ENCODE data around the gene SPOCK2. TPM values are rescaled to one million over a fixed set of nuclear protein-coding genes. Genes with fewer than 3 reads are reported as not detected.

SPOCK2 gene
- total RNA-seq, 1 donor from 2014 or later = 5.3 TPM

DNA sequence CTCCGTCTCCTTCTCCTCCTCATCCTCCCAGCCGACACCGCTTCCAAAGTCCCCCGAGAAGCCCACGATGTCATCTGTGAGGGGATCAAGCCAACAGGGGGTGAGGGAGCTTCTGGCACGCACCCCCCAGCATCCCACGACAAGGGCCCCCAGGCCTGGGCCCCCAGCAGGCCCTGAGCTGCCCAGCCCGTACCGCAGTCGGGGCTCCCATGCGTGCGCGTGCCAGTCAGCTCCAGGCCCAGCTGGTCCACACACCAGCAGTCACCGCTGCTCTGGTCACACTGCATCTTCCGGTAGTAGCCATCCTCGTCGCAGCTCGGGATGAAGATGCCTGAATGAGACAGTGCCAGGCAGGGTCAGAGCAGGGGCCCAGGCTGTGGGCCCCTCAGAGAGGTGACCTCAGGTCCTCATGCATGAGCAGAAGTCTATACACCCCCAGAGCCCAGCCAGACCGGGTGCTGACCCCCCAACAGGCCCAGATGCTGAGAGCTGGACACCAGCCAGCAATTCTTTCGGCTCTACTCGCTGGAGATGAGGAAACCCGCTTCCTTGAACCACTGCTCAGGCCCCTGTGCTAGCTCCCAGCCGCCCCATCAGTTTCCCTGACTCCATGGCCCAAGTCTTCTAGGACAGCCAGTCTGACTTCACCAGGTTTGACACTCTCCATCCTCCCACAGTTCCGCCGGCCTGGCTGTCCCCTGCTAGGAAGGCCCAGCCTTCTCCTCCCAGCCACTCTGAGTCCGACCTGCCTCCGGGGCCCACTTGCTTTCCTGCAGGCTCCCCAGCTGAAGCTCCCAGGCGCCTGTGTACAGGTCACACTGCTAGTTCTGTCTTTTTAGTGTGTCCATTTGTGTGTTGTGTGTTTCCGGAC, 25.3 kb downstream of the SPOCK2 start:
- ATAC-seq (no peak), DNase-seq (ENCODE audit: low spot score) (no peak)
- intact Hi-C loops (cut with DNase I) = no loop called here

DNA sequence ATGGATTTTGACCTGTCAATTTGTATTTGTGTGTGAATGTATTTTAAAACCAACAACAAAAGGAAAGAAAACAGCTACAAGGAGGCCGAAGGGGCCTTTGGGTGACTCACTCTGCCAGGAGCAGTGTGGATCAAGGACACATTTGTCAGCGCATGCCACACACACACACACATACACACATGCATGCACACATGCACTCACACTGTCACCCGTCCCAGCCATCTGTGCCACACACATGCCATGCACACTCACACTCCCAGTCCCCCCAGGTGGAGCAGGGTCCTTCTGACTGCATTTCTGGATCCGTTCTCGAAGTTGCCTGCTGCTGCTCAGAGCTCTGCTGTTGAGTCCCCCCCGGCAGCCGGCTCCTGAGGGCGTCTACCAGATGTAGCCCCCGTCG, 26.0 kb downstream of the SPOCK2 start:
- DNase-seq (ENCODE audit: low spot score) (no peak), ATAC-seq (no peak)
- intact Hi-C loops (cut with DNase I) = no loop called here

DNA sequence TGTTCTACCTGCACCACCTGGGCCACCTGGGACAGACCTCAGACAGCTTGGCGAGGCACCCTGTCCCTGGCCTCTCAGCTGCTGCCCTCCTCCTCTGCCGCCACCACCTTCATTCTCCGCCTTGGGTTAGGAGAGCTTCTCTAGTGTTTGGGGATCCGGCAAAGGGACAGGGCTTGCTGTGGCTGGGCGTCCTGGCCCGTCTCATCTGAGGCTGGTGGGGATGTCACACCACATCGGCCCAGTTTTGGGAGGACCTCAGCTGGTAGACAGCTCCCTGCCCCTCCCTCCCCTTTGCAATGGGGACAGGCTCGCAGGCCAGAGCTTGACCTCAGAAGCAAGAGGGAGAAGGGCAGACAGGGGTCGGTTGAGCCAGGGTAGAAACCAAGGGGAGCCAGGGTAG, 26.4 kb downstream of the SPOCK2 start:
- intact Hi-C loops (cut with DNase I) = no loop called here
- ATAC-seq (no peak), DNase-seq (ENCODE audit: low spot score) (no peak)

DNA sequence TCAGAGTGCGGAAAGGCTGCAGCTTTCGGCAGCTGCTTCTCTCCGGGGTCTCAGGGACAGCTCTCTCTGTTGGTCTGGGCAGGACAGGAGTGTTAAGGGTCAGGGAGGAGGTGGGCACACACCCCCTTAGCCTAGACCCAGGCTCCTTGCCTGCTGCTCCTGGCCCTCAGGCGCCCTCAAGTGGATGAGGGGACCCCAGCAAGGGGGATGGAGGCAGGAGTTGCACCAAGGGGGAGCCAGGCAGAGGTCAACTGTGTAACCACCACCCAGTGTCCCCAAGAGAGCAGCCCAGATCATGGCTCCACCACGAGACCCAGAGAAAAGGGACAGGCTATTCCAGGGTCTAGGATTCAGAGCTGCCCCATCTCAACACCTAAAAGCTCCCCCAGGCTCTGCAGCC, 26.9 kb downstream of the SPOCK2 start:
- DNase-seq (ENCODE audit: low spot score) (no peak), ATAC-seq (no peak)
- intact Hi-C loops (cut with DNase I) = no loop called here

DNA sequence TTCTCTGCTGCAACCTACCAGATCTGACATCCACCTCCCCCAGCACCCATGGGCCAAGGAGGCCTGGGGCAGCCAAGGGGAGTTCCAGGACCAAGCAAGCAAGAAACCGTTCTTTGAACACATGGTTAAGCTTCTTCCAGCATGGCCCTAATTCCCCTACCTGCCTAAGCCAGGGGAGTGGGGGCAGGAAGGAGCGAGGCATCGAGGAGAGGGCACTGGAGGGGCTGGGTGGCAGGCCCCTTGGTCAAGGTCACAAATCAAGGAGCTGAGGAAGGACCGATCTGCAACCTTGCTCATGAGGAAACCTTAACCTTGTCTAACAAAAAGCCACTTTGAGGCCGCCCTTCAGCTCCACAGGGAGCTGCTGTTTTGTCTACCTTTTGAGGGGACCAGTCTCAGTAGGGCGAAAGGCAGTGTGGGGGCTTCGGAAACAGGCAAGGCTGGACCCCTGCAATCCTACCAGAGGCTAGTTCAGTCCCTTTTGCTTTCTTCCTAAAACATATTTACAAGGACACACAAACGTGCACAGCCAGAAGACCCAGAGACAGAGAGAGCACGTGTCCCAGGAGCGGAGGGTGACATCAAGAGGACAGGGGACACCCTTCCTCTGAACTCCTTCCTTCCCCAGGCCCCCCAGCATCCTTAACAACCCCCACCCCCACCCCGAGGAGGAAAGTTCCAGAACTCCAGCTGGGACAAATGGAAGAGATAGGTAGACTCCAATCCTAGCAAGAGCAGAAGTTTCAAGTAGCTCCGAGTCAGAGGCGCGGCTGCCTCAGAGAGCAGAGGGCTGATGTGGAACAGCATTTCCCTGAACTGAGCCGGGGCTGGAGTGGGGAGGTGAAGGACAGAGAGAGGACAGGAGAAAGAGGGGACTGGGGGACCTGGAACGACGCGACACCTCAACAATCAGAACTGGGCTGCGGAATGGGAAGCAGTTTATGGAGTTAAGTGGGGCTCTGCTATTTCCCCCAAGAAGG, 28.2 kb downstream of the SPOCK2 start:
- ATAC-seq (no peak), DNase-seq (ENCODE audit: low spot score) (no peak)
- intact Hi-C loops (cut with DNase I) = no loop called here

DNA sequence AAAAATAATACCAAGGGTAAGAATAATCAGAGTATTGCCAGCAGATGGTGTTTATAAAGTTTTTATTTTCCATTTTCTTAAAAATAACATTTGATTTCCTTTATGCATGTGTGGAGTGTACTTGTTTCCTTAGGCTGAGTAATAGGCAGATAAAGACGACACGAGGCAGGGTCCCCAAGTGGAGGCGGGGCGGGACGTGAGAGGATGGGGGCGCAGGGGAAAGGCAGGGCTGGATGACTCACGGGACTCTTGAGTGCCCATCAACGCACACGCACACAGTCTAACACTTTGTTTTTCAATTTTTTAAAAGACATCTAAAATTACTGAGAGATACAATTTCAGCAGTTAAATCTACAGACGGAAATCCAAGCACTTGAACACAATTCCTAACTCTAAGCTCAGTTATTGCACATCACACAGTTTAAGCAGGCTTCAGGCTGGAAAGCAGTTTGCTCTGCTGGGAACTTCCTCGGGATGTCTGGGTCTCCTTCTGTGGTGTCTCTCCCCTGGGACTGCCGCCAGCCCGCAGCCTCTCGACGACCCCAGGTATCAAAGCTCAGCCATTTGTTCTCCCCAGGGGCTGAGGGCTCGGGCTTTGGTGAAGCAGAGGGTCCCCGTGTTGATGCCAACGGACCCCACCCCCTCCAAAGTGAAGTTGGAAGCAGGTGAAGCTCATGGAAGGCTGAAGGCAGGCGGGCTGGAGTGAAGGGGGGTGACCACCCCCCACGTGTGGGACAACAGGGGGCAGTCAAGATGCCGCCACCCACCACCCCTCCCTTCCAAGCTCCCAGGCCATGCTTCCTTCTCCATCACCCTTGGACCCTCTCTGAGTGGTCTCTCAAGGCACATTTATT, 29.1 kb downstream of the SPOCK2 start:
- DNase-seq (ENCODE audit: low spot score) (no peak), ATAC-seq (no peak)
- intact Hi-C loops (cut with DNase I) = no loop called here

DNA sequence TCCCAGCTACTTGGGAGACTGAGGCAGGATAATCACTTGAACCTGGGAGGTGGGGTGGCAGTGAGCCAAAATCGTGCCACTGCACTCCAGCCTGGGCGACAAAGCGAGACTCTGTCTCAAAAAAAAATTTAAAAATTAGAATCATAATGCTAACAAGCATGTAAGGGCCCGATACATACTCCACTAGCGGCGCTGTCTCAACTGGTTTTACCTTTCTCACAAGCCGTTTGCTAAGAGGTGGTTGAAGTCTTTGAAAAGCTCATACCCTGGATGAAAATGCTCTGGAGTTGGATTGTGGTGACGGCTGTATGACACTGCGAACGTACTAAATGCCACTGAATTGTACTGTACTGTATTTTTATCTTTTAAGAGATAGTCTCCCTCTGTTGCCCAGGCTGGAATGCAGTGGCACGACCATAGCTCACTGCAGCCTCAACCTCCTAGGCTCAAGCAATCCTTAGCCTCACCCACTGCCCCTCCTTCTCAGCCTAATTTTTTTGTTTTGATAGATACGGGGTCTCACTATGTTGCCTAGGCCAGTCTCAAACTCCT, 29.9 kb downstream of the SPOCK2 start:
- intact Hi-C loops (cut with DNase I) = no loop called here

DNA sequence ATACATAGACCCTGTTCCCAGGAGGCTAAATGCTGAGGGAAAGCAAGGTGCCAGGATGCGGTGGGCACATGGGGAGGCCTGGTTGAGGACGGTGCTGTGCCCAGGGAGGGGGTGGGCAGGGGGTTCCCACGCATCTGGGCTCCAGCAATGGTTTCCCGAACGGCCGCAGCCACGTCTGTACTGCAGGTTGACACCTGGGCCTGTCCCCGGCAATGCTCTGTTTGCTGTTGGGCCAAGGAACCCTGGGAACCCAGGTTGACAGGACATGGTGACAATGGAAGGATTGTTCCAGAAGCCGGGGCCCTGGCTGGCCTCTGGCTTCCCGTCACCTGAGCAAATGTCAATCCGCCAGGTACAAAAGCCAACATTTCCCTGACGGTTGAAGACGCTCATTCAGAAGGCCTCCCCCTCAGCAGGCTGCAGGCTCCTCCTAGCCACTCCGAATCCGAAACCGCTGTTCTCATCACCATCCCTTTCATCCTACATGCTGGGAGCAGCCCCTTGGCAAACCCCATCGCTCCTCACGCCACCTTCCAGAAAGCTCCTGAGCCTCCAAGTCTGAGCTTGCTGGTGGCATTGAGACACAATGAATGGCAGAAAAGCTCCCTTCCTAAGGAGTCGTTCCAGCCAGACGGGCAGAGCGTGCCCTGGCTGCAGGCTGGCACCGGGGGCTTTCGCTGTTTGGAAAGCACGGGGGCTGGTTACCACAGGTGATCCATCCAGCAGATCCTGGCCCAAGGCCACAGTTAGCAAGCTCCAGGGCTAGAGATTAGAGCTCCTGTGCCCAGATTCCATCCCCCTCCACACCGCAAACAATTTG, 31.2 kb downstream of the SPOCK2 start:
- ATAC-seq = no peak
- DNase-seq (ENCODE audit: low spot score) = no peak
- intact Hi-C loops (cut with DNase I) = no loop called here

More for the DNA sequence above, 29.9 kb downstream of the SPOCK2 start:
- no peak for DNase-seq (ENCODE audit: low spot score)
- ATAC-seq = no peak

DNA sequence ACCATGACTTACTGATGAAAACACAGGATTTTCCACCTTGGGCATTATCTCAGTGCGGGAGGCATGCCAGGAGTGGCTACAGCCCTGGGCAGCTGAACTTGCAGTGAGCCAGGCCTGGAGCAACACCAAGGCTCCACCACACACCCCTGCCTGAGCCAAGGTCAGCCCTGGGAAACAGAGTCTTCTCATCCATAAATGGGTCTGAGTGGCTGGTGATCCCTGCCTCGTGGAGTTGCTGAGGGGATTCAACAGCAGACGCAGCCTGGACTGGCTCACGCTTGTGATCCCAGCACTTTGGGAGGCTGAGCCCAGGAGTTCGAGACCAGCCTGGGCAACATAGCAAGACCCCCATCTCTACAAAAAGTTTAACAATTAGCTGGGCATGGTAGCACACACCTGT, 32.2 kb downstream of the SPOCK2 start:
- no peak for DNase-seq (ENCODE audit: low spot score)
- intact Hi-C loops (cut with DNase I) = no loop called here
- ATAC-seq = no peak

DNA sequence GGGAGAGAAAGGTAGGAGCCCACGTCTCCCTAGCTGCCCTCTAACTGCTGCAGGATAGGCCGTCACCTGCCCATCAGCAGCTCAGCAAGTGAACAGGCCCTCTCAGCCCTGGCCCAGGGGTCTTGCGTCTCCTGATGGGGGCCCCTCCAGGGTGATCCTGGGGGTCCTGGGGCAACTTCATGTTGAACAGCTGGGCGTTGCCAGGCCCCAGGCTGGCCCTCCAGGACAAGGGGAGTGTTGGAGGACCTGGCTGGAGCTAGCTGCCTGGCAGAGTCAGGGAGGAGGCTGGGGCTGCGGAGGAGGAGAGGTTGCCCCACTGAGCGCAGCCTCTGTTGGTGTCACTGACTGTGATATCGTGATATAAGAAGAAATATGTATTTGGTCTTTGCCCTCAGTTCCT, 34.7 kb downstream of the SPOCK2 start:
- intact Hi-C loops (cut with DNase I) = no loop called here
- ATAC-seq = no peak
- no peak for DNase-seq (ENCODE audit: low spot score)

DNA sequence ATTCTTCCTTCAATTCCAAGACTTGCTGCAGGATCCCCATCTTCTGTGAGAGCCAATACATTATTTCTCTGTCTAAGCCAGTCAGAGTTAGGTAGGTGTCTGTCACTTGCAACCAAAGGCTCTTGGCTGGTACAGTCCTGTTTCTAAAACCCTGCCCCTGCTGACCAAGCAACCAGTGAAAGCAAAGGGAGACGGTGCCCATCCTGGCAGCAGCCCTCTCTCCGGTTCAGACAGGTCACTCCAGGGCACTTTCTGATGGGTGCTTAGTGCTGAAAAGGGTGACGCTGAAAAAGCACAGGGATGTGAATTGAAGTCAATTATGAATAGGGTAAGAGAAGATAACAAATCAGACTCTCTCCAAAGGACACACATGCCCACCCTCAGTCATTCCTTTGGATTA, 37.5 kb downstream of the SPOCK2 start:
- intact Hi-C loops (cut with DNase I) = no loop called here
- DNase-seq (ENCODE audit: low spot score) (no peak), ATAC-seq (no peak)

DNA sequence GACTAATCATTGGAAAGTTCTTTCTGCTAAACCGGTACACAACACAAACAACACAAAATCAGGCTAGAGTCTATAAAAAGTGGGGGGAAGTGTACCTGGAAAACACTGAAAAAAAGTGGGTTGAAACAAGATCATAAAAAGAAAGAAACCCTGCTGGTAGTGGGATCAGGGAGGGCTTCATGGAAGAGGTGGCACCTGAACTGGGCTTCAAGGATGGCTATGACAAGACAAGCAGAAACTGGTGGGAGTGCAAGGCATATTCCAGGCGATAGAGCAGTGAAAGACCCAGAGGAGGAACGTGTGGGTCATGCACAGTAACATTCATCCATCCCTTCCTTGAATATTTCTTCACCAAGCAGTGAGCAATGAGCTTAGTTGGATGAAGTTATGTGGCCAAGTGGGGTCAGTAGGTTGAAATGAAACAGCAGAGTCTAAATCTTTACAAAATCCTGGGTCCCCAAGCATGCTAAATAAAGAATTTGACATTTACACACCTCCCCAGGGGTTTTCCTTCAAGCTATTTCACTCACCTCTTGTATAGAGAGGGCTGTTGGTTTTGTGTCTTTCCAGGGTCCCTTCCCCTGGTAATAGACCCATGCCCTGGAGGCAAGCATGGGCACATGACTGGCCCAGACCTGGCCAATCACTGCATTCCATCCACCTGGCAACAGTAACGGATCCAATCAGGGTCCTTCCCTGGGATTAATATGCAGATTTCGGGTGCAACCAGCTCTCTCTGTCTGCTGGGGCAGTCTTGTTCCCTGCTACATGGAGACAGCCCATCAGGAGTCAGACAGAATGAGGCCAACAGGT, 38.2 kb downstream of the SPOCK2 start:
- intact Hi-C loops (cut with DNase I) = loop anchor here (5.0 kb wide), 1 partner anchor 93 kb away; no protein-coding TSS in a partner anchor
- no peak for DNase-seq (ENCODE audit: low spot score)
- ATAC-seq = no peak

DNA sequence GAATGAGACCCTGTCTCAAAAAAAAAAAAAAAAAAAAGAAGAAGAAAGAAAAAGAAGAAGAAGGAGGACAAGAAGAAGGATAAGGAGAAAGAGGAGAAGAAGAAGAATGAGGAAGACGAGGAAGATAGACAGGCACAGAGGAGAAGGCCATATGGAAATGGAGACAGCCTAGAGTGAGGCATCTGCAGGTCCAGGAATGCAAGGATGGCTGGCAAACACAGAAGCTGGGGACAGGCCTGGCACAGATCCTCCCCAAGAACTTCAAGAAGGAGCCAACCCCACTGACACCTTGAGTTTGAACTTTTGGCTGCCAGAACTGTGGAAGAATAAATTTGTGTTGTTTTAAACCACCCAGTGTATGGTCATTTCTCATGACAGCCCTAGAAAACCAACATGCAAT, 38.9 kb downstream of the SPOCK2 start:
- intact Hi-C loops (cut with DNase I) = loop anchor here (5.0 kb wide), 1 partner anchor 92 kb away; no protein-coding TSS in a partner anchor
- no peak for ATAC-seq

DNA sequence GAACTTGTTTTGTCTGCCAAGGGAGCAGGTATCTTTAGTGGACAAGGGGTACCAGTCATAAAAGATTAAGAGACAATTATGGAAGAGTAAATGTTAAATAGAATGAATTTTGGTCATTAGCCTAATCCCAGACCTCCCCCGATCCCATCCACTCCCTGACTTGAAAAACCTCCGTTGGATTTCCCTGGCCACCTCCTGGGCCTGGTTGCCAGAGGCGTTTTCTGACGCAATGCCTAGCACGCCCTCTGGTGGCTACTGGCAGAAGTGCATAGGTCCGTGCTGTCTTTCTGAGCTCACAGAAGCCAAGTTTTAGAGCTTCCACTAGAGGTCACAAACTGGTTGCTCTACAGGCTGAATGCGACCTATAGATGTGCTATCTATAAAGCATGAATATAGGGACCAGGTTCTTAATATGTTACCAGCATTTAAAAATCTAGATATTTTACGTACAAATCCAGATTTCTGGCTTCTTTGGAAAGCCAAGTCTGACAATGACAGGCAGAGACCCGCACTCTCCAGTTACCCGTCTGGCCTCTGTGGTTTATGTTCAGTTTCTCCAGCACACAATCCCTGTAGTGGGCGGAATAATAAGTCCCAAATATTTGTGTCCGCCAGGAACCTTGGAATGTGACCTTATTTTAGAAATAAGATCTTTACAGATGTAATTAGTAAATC, 39.8 kb downstream of the SPOCK2 start:
- peak; percentile 90 for ATAC-seq
- intact Hi-C loops (cut with DNase I) = loop anchor here (5.0 kb wide), 1 partner anchor 91 kb away; no protein-coding TSS in a partner anchor
- peak; percentile 98 for DNase-seq (ENCODE audit: low spot score)

More for the DNA sequence above, 38.9 kb downstream of the SPOCK2 start:
- DNase-seq (ENCODE audit: low spot score) = no peak

DNA sequence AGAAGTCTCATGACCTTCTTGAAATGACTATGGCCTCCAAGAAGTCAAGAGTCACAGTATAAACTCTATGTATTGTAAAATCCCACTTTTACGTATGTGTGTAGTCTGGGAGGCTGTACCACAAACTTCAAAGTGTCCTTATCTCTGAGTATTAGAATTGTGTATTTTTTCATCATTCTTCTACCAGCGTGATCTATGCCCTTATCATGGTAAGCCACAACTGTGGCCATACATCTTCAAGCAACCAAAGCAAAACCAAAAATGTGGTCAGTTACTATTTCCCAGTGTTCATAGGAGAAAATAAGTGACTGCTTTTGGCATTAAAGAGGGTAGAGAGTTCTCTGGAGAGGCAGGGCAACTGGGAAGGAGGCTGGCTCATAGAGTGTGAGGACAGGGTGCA, 42.8 kb downstream of the SPOCK2 start:
- ATAC-seq (no peak), DNase-seq (ENCODE audit: low spot score) (no peak)
- intact Hi-C loops (cut with DNase I) = loop anchor here (5.0 kb wide), 1 partner anchor 88 kb away; no protein-coding TSS in a partner anchor

DNA sequence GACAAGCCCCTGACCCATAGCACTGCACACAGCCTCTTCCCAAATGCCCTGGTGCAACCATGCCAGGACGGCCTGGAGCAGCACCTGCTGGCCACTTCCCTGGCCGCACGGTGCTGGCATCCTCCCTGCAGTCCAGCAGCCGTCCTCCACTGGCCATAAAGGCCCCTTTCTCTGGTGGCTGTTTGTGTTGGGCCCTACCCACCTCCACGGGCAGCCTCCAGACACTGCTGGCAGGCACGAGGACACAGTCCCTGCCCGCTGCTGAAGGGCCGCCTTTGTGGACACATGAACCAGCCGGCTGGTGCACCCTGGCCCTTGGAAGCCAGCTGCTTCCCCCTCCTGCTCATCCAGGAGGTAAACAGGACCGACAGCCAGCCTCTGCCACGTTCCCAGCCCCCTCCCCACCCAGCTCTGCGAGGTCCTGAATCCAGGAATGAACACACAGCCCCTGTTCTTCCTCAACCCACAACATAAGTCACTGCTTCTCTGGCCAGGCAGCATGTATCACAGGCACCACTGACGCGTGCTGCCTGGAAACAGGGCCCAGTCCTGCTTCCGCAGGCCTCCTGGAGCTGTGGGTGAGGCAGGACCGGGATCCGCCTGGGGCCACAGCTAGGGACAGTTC, 43.8 kb downstream of the SPOCK2 start:
- ATAC-seq (peak; percentile 83), DNase-seq (ENCODE audit: low spot score) (no peak)
- intact Hi-C loops (cut with DNase I) = loop anchor here (5.0 kb wide), 1 partner anchor 87 kb away; no protein-coding TSS in a partner anchor
